Left kidney (tissue), 2 donors: ENCODE measurements around the gene GBX1. TPM values are rescaled to one million over a fixed set of nuclear protein-coding genes. Genes with fewer than 3 reads are reported as not detected.

Experiments used
- DNase-seq: peaks from one replicate; pipeline ENCODE4 v3.0.0-alpha.2; 2013
- polyA plus RNA-seq: library from polyadenylated mRNA; unstranded; fragments of 120-200 nt; gene quantifications from one replicate; pipeline ENCODE4 v1.2.1, GENCODE V29; 2013; ENCODE audit not compliant: insufficient read length

Gene GBX1
- polyA plus RNA-seq, 1 donor = 0.22 TPM

DNA sequence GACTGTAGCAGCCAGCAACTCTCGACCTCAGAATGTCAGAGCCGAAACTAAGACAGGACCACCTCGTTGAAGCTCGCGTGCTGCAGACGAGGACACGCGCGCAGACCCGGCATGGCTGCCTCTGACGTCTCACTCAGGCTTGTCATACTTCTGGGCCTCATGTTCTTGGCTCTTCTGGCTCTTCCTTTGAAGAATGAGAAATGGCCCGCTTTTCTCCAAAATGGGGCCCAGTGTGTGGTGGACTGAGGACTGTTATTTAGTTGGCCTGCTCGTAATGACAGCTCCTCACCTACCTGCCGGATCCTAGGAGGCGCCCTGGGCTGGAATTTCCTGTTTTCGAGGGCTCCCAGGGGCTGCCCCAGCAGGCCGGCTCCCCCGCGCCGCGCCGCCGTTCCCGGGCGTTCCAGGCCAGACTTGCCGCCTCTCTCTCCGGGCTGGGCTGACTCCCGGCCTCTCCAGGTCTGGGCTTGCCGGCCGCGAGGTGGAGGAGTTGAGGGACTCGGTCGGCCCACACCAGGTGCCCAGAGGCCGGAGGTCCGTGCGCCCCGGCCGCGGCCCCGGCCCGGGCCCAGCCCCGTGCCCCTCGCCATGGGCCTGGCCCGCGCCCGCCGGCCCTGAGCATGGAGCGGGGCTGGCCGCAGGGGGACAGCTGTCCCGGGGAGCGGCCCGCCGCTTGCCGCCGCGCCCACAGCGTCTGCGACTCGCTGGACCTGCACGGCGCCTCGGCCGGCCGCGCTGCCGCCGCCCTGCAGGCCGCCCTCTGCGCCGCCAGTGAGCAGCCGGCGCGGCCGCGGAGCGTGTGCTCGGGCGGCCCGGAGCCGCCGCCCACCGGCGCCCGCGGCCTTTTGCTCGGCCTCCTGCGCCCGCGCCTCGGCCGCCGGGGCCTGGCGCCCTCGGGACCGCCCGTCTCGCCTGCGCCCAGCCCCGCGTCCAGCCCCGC, 53.1 kb downstream of the GBX1 start:
- peak; percentile 37 for DNase-seq

DNA sequence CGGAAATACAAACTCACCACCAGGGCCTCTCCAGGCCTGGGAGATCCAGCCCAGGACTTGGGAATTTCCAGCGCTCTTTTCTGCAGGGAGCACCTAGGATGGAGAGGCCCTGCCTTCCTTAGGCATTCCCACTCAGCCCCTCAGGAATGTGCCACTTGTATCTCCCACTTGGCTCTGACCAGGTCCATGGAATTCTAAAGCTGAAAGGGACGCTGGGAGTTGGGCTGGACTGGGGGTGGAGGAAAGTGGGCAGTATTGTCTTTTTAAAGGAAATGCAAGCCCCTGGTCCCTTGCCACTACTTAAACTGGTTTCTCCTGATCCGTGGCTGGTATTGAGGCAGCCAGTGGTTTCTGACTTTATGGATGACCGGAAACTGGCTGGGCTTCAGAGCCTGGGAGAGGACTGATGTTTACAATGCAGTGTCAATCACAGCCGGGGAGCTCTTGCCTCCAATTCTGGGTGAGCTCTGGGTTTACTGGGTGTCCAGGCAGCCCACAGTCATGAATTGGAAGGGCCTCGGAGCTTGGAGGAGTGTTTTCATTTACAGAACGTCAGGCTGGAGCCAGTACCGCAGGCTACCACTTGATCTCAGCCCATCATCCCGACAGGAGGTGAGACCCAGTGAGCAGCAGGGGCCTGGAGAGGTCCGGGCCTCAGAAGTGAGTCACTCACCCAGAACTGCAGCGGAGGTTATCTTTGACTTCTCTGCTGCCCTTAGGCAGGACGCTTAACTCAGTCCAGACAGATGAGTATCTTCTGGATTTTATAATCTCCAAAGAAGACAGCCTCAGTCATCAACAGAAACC, 53.9 kb downstream of the GBX1 start:
- DNase-seq = no peak

GRCh38 chr7:151110941-151111645, 56.4 kb downstream of the GBX1 start:
- DNase-seq = no peak

DNA sequence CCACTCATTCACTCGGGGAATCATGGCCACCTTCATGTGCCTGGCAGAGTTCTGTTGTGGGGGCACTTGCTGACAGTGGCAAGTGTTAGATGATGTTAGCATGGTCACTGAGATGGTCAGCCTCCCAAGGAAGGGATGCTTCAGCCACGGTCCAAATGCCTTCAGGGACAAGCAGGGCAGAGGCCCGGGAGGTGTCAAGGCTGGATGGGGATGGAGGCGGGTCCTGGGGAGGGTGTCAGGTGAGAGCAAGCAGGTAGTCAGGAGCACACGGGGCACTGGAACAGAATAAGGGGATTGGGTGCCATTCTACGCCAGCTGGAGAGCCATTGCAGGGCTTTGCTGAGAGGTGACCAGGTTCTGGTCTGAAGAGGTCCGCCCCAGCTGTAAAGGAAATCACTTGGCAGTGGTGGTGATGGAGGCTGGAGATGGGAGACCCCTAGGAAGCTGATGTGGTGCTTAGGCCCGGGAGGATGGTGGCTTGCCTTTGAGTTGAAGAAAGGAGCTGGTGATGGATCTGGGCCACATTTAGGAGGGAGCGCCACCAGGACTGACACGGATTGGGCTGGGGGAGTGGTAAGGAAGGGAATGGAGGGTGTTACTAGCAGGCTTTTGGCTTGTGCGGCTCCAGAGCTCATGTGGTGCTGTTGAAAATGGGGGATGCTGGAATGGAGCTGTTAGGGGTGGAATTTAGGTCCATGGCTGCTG, 57.1 kb downstream of the GBX1 start:
- no peak for DNase-seq

- no peak for DNase-seq
Observed at GRCh38 chr7:151109094-151110048, 58.1 kb downstream of the GBX1 start.

- no peak for DNase-seq
Observed at GRCh38 chr7:151107882-151108281, 59.6 kb downstream of the GBX1 start.

DNA sequence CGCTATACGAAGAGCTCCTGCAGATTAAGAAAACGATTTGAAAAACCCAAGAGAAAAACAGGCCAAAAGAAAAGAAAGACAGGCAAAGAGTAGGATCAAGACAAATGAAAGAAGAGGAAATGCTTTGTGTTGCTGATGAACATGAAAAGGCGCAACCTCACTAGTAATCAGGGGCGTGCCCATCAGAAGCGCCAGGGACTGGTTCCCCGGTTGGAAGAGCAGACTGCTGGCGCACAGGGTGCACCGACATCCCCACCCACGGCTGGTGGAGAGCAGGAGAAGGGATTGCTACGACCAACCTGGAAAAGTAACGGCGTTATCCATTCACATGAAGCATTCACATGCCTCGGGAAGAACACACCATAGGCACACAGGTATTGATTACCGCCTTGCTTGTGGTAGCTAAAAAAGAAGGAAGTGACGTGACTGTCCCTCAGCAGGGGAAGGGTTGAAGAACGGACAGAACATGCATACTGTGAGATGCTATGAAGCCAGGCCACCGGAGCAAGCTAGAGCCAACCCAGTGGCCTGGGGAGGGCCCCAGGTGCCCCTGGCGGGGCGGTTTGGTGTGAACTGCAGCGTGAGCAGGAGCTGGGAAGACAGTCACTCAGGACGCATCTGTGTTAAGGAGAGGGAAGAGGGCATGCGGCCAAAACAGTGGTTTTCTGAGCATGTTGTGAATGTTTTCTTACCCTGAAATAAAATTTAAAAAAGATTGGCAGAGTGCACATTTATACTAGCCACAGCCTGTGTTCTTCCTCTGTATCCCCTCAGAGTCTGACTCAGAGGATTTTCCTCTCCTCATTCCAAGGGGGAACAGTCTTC, 62.9 kb downstream of the GBX1 start:
- no peak for DNase-seq

- no peak for DNase-seq
Observed at GRCh38 chr7:151103973-151104372, 63.5 kb downstream of the GBX1 start.

DNA sequence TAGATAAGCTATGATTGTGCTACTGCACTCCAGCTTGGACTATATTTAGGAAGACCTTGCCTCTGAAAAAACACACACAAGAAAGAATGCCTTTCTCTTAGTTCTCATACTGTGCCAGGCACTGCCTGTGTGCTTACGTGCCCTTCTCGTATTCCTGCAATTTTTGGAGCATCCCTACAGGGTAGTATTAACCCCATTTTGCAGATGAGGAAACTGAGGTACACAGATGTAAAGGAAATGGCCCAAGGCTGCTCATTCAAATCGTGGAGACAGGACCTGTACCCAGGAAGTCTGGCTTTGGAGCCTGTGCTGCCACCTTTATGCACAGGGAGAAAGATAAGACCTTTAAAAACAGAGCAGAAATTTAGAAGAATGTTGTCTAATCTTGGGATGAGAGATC, 64.5 kb downstream of the GBX1 start:
- no peak for DNase-seq

- no peak for DNase-seq
Observed at GRCh38 chr7:151101621-151102396, 65.7 kb downstream of the GBX1 start.

DNA sequence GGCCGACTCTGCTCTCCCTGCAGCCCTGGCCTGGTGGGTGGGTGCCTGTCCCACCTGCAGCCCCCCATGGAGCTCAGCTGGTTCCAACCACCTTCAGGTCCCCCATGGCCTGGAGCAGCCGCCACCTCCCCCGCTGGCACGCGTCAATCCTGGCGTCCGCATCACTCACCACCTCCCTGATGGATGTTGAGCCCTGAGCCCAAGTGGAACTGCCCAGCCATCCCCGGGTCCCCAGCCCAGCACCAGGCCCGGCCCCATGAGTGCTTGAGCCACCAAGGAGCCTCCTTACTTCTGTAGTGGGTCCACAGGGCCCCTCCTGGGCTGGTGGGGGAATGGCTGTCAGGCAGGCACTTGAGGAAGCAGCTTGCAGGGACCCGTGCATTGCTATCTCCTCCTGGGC, 66.6 kb downstream of the GBX1 start:
- no peak for DNase-seq

DNA sequence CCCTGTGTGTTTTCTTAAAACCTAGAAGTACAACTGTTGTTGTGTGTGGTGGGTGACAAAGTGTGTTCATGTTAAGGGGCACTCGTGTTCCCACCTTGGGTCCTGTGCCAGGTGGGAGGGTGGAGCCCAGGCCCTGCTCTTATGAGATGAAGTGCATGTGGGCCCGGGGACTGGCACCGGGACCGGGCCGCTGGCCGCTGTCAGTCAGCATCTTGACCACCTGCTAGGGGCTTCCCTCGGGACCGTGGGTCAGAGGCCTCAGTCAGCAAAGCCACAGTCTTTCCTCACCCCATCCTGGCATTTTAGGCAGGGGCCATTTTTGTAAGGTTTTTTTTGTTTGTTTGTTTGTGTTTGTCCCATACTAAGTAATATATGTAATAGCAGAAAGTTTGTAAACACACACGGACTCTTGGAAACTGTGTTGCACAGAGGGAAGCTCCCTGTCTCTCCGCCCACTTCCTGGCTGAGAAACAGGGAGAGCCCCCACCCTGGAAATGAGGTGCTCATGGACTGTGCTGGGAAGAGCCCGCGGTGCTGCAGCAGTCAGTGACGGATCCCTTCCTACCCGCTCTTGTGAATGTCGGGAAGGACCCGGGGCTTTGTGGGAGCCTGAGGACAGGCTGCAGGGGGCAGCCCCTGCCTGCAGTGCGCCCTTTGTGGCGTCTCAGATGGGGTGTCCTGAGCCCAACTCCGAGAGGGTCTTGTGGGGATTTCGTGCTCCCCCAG, 67.8 kb downstream of the GBX1 start:
- no peak for DNase-seq

Other genes with a start within 250 kb of the GBX1 start
- gene KCNH2, start 189.4 kb downstream of the GBX1 start, polyA plus RNA-seq = 13.1 TPM
- gene NOS3, start 176.7 kb downstream of the GBX1 start, polyA plus RNA-seq = 8.7 TPM
- 3.0 TPM for gene ATG9B, start 143.2 kb downstream of the GBX1 start, polyA plus RNA-seq
- gene ABCB8, start 139.2 kb downstream of the GBX1 start, polyA plus RNA-seq = 28.4 TPM
- gene ASIC3, start 119.2 kb downstream of the GBX1 start, polyA plus RNA-seq = 2.3 TPM
- gene CDK5, start 109.8 kb downstream of the GBX1 start, polyA plus RNA-seq = 17.8 TPM
- 84.4 TPM for gene SLC4A2, start 108.1 kb downstream of the GBX1 start, polyA plus RNA-seq
- gene FASTK, start 86.9 kb downstream of the GBX1 start, polyA plus RNA-seq = 47.8 TPM
- 19.7 TPM for gene TMUB1, start 84.2 kb downstream of the GBX1 start, polyA plus RNA-seq
- gene AGAP3, start 81.2 kb downstream of the GBX1 start, polyA plus RNA-seq = 65.0 TPM
- gene ASB10, start 19.6 kb upstream of the GBX1 start, polyA plus RNA-seq = not detected
- gene H2BK1, start 42.8 kb upstream of the GBX1 start, polyA plus RNA-seq = not detected
- 24.6 TPM for gene ABCF2, start 59.5 kb upstream of the GBX1 start, polyA plus RNA-seq
- 21.2 TPM for gene CHPF2, start 64.8 kb upstream of the GBX1 start, polyA plus RNA-seq
- 80.6 TPM for gene SMARCD3, start 81.0 kb upstream of the GBX1 start, polyA plus RNA-seq
- 100.0 TPM for gene NUB1, start 174.1 kb upstream of the GBX1 start, polyA plus RNA-seq
- 38.8 TPM for gene WDR86, start 242.3 kb upstream of the GBX1 start, polyA plus RNA-seq